GM18909 (cell line): ENCODE data around the gene DPP7.
"Not testable (repeated sequence)": the region's sequence is repeated elsewhere in the genome, so short reads cannot be mapped to it uniquely, and the experiment has no call there.

Experiments used
- ATAC-seq: cut with Tn5 transposase; IDR thresholded peaks from one replicate; pipeline ENCODE4 v1.9.1; 2021; ENCODE audit warnings: mild to moderate bottlenecking; ENCODE audit not compliant: unreplicated experiment, poor library complexity

The DPP7 gene

GRCh38 chr9:137134191-137134590 lies 19.7 kb upstream of the DPP7 start:
- no peak for ATAC-seq

GRCh38 chr9:137130176-137130755 lies 15.7 kb upstream of the DPP7 start:
- ATAC-seq: peak; percentile 4

GRCh38 chr9:137129456-137130175 lies 15.1 kb upstream of the DPP7 start:
- ATAC-seq: peak; percentile 80

GRCh38 chr9:137128862-137129455 lies 14.4 kb upstream of the DPP7 start:
- peak; percentile 11 for ATAC-seq

GRCh38 chr9:137128158-137128861 lies 13.8 kb upstream of the DPP7 start:
- no peak for ATAC-seq

- no peak for ATAC-seq
These were observed 13.0 kb upstream of the DPP7 start for GRCh38 chr9:137127301-137128157.

GRCh38 chr9:137126786-137127185 lies 12.3 kb upstream of the DPP7 start:
- ATAC-seq: no peak

- ATAC-seq: not testable (repeated sequence)
These were observed 9.5 kb upstream of the DPP7 start for GRCh38 chr9:137123952-137124462.

- ATAC-seq: peak; percentile 52
These were observed 8.9 kb upstream of the DPP7 start for GRCh38 chr9:137123468-137123837.

- not testable (repeated sequence) for ATAC-seq
These were observed 8.4 kb upstream of the DPP7 start for GRCh38 chr9:137122796-137123467.

- ATAC-seq: not testable (repeated sequence)
These were observed 7.6 kb upstream of the DPP7 start for GRCh38 chr9:137121927-137122795.

- not testable (repeated sequence) for ATAC-seq
These were observed 3.6 kb upstream of the DPP7 start for GRCh38 chr9:137118092-137118603.

- no peak for ATAC-seq
These were observed 2.8 kb upstream of the DPP7 start for GRCh38 chr9:137117269-137117731.

GRCh38 chr9:137116728-137117127 lies 2.2 kb upstream of the DPP7 start:
- no peak for ATAC-seq

- no peak for ATAC-seq
These were observed 1.5 kb upstream of the DPP7 start for GRCh38 chr9:137116027-137116507.

- ATAC-seq: no peak
These were observed 977 bp upstream of the DPP7 start for GRCh38 chr9:137115394-137116026.

GRCh38 chr9:137114220-137114612 lies 317 bp downstream of the DPP7 start:
- ATAC-seq: no peak
